K562 (cell line): ENCODE measurements around the gene MT1X.

Experiments
- BHLHE40 ChIP-seq: IDR thresholded peaks from 2 replicates; pipeline ENCODE4 v1.6.1; 2011; ENCODE audit warnings: low read length, improper control_type of control experiment
- FIP1L1 ChIP-seq: fragments of 200-400 bp; formaldehyde crosslinking; IDR thresholded peaks from 2 replicates; pipeline ENCODE4 v1.6.1; 2018; ENCODE audit warnings: mild to moderate bottlenecking, low read depth, low read length; ENCODE audit not compliant: poor library complexity, severe bottlenecking
- KLF6 ChIP-seq: fragments of 250-450 bp; sonication (Bioruptor Pico); IDR thresholded peaks from 2 replicates; pipeline ENCODE4 v1.4.0; 2020; ENCODE audit warnings: mild to moderate bottlenecking, moderate library complexity, borderline replicate concordance

- TF ChIP-seq KLF6 (CRISPR knock-in tag) (no peak), FIP1L1 (no peak), BHLHE40 (no peak)
Observed at GRCh38 chr16:56637814-56638750, 44.2 kb upstream of the MT1X start, which contains the start of gene MT1A.
